OCI-LY1 (cell line): ENCODE results near the gene FCRL2.

Source experiments
- CTCF ChIP-seq: fragments of 200-600 bp; sonication (generic), shearing (Covaris generic); IDR thresholded peaks from 2 replicates; pipeline ENCODE4 v1.5.1; 2017; ENCODE audit warnings: mild to moderate bottlenecking, antibody characterized with exemption, low read length, moderate library complexity, mixed read lengths
- EZH2 ChIP-seq: fragments of 200-600 bp; sonication (generic), shearing (Covaris generic); IDR thresholded peaks from 2 replicates; pipeline ENCODE4 v1.8.0; 2017; ENCODE audit warnings: borderline replicate concordance, mixed run types, mild to moderate bottlenecking, antibody characterized with exemption, low read length, moderate library complexity, mixed read lengths

GRCh38 chr1:157751283-157751682, 25.6 kb downstream of the FCRL2 start:
- peak; percentile 21; the same call in 1 of the 2 replicates for TF ChIP-seq CTCF
- TF ChIP-seq EZH2 = no peak
